ENCODE results near the gene MET. TPM values are rescaled to one million over a fixed set of nuclear protein-coding genes. Genes with fewer than 3 reads are reported as not detected.

MET gene
- total and polyA plus RNA-seq, 2 of the 13 experiments (the other 11 are each of a cell fraction or from before 2014, with no cell fraction given) = 21.8 to 31.5 TPM

GRCh38 chr7:116686812-116687419 lies 14.9 kb downstream of the MET start (continued):
- TF ChIP-seq TARDBP (CRISPR knock-in tag; IDR thresholded peaks at IDR 0.05) (peak; percentile 69), TGIF2 (CRISPR knock-in tag; IDR thresholded peaks at IDR 0.05) (no peak), MYC (CRISPR knock-in tag; IDR thresholded peaks at IDR 0.05; ENCODE audit: borderline replicate concordance) (no peak), ZNF710 (CRISPR knock-in tag; IDR thresholded peaks at IDR 0.05; ENCODE audit: borderline replicate concordance) (peak; percentile 86), MAFF (IDR thresholded peaks at IDR 0.05; ENCODE audit: low read depth, low read length) (0 out of 2 replicates have a peak, but pooled peaks have one; percentile 6), ZZZ3 (CRISPR knock-in tag; IDR thresholded peaks at IDR 0.05; ENCODE audit: borderline replicate concordance) (no peak), RFXAP (CRISPR knock-in tag; IDR thresholded peaks at IDR 0.05; ENCODE audit: borderline replicate concordance) (no peak), NCOA2 (CRISPR knock-in tag; IDR thresholded peaks at IDR 0.05) (peak; percentile 87), FOXA3 (CRISPR knock-in tag; IDR thresholded peaks at IDR 0.05) (peak; percentile 95), SMC3 (IDR thresholded peaks at IDR 0.05; ENCODE audit: low read length) (no peak), MIER2 (CRISPR knock-in tag; IDR thresholded peaks at IDR 0.05) (no peak), CEBPG (CRISPR knock-in tag; IDR thresholded peaks at IDR 0.05) (peak; percentile 82), ZNF775 (CRISPR knock-in tag; IDR thresholded peaks at IDR 0.05; ENCODE audit: borderline replicate concordance) (peak; percentile 84; the same call in 1 of the 2 replicates), TBX2 (CRISPR knock-in tag; IDR thresholded peaks at IDR 0.05; ENCODE audit: borderline replicate concordance) (peak; percentile 42; the same call in 1 of the 2 replicates), ZNF205 (CRISPR knock-in tag; IDR thresholded peaks at IDR 0.05) (0 out of 2 replicates have a peak, but pooled peaks have one; percentile 56), XRCC5 (optimal IDR thresholded peaks at IDR 0.05; ENCODE audit: low read length) (no peak), KDM1A (CRISPR knock-in tag; IDR thresholded peaks at IDR 0.05) (0 out of 2 replicates have a peak, but pooled peaks have one; percentile 21), ZMYM4 (CRISPR knock-in tag; IDR thresholded peaks at IDR 0.05) (peak; percentile 58), ZKSCAN5 (CRISPR knock-in tag; IDR thresholded peaks at IDR 0.05) (no peak), SOX6 (IDR thresholded peaks at IDR 0.05) (no peak), SOX6 (CRISPR knock-in tag; IDR thresholded peaks at IDR 0.05) (peak; percentile 95), HNRNPLL (IDR thresholded peaks at IDR 0.05; ENCODE audit: low read depth, low read length, poor library complexity, severe bottlenecking) (no peak), PCBP2 (optimal IDR thresholded peaks at IDR 0.05; ENCODE audit: low read depth, low read length, poor library complexity, severe bottlenecking) (no peak), SAP130 (CRISPR knock-in tag; IDR thresholded peaks at IDR 0.05; ENCODE audit: low read depth) (peak; percentile 64), ZNF784 (CRISPR knock-in tag; IDR thresholded peaks at IDR 0.05; ENCODE audit: borderline replicate concordance) (no peak), KAT8 (CRISPR knock-in tag; IDR thresholded peaks at IDR 0.05) (peak; percentile 66)
- TF ChIP-seq, protein P1, sequence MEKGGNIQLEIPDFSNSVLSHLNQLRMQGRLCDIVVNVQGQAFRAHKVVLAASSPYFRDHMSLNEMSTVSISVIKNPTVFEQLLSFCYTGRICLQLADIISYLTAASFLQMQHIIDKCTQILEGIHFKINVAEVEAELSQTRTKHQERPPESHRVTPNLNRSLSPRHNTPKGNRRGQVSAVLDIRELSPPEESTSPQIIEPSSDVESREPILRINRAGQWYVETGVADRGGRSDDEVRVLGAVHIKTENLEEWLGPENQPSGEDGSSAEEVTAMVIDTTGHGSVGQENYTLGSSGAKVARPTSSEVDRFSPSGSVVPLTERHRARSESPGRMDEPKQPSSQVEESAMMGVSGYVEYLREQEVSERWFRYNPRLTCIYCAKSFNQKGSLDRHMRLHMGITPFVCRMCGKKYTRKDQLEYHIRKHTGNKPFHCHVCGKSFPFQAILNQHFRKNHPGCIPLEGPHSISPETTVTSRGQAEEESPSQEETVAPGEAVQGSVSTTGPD (CRISPR knock-in tag; IDR thresholded peaks at IDR 0.05) = no peak
- TF ChIP-seq, protein P2, sequence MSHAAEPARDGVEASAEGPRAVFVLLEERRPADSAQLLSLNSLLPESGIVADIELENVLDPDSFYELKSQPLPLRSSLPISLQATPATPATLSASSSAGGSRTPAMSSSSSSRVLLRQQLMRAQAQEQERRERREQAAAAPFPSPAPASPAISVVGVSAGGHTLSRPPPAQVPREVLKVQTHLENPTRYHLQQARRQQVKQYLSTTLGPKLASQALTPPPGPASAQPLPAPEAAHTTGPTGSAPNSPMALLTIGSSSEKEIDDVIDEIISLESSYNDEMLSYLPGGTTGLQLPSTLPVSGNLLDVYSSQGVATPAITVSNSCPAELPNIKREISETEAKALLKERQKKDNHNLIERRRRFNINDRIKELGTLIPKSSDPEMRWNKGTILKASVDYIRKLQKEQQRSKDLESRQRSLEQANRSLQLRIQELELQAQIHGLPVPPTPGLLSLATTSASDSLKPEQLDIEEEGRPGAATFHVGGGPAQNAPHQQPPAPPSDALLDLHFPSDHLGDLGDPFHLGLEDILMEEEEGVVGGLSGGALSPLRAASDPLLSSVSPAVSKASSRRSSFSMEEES (CRISPR knock-in tag; IDR thresholded peaks at IDR 0.05) = peak; percentile 34; the same call in 1 of the 2 replicates

Measured in HepG2 (cell line).